ENCODE data around the gene SECTM1. TPM values are rescaled to one million over a fixed set of nuclear protein-coding genes. Genes with fewer than 3 reads are reported as not detected.
A peak's percentile ranks its signal among the peaks of the same experiment; 100 is the strongest.

Gene SECTM1
- total and polyA plus RNA-seq, 9 of the 15 experiments (the other 6 are each of a cell fraction or from before 2014, with no cell fraction given): 0.11 to 0.46 (median 0.18) TPM; not detected in 6

DNA sequence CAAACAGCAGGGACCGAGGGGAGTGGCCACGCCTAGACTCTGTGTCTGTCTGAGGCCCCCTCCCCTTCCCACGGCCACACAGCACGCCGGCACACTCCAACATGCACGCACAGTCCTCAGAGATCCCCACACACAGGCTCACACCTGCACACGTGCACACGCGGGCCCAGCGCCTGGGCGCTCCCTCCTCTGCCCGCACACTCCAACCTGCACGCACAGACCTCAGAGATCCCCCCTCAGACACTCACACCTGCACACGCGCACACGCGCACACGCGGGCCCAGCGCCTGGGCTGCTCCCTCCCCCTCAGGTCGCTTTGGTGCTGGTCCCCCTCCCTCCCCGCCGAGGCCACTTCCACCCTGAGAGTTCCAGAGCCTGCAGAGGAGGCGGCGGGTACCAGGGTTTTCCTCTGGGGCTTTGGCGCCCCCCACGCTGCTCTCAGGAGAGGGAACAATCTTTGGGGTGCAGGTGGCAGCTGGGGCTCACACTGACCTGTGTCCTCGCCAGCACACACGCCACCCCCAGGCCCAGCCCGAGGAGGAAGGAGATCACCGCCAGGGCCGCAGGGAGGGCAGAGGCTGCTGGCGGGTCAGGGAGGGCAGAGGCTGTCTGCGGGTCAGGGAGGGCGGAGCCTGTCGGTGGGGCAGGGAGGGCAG, 17.7 kb downstream of the SECTM1 start (continued):
- no peak for TF ChIP-seq ZNF398 (CRISPR knock-in tag; IDR thresholded peaks at IDR 0.05)
- TF ChIP-seq TCF7 (IDR thresholded peaks at IDR 0.05; ENCODE audit: borderline replicate concordance): no peak
- no peak for TF ChIP-seq ETV6 (IDR thresholded peaks at IDR 0.05; ENCODE audit: borderline replicate concordance in 1 of 2, low read depth in 2 of 2, low read length in 1 of 2)
- TF ChIP-seq ETV6 (CRISPR knock-in tag; IDR thresholded peaks at IDR 0.05; ENCODE audit: borderline replicate concordance): no peak
- TF ChIP-seq BHLHE40 (IDR thresholded peaks at IDR 0.05; ENCODE audit: low read length): peak; percentile 43; the same call in 1 of the 2 replicates

- CTCF ChIA-PET (ENCODE audit: low intra/inter-chr PET ratio): no interaction called here
- DNase-seq (ENCODE audit: extremely low read depth in 1 of 4, low spot score in 3 of 4): peak in 1 of 4 experiments; percentile 24
- FAIRE-seq: no peak
- POLR2A ChIA-PET: interaction anchor here (0.6 kb wide), 1 partner anchor 12 kb away, joined by 3 read pairs; no protein-coding TSS in a partner anchor
- H2AFZ ChIP-seq (ENCODE audit: low read depth, low read length): peak overlapping the region; percentile 84
- WGBS (ENCODE audit: insufficient coverage, low coverage, missing lambda C conversion rate): 40% methylated on average over 25 of the region's 32 CpGs
- in situ Hi-C loops (cut with MboI): no loop called here
- H3K9me3 ChIP-seq (replicated peaks; ENCODE audit: control insufficient read depth, insufficient read depth, low read depth, low read length): peaks cover 10% of the 10 kb centered on the region
- H3K9ac ChIP-seq (ENCODE audit: insufficient read depth in 1 of 2, low read depth in 2 of 2, low read length in 2 of 2): peak overlapping the region; percentile 39 to 69; a peak in 2 of 4 replicates
- no peaks in the 10 kb centered on the region for H3K9me1 ChIP-seq (ENCODE audit: control insufficient read depth, insufficient read depth, low read length)
- BruUV-seq (replicated peaks): no TSS peak
- no peaks in the 10 kb centered on the region for H3K36me3 ChIP-seq (ENCODE audit: control insufficient read depth, insufficient read depth, low read length)
- H3K79me2 ChIP-seq (ENCODE audit: control insufficient read depth, insufficient read depth, low read length): no peaks in the 10 kb centered on the region
- no peak overlapping the region for H3K27ac ChIP-seq (ENCODE audit: extremely low read depth, low read depth, low read length)
- H3K4me1 ChIP-seq (replicated peaks in 1 of 2; ENCODE audit: control insufficient read depth in 2 of 2, insufficient read depth in 2 of 2, low read length in 2 of 2): peaks cover 2 to 75% of the 10 kb centered on the region in 2 experiments; a peak in 4 of 5 replicates
- ATAC-seq: peak; percentile 29
- no peaks in the 10 kb centered on the region for H3K27me3 ChIP-seq (ENCODE audit: control insufficient read depth in 2 of 2, insufficient read depth in 2 of 2, low read length in 2 of 2)
- no peaks in the 10 kb centered on the region for H4K20me1 ChIP-seq (replicated peaks; ENCODE audit: control insufficient read depth, insufficient read depth, low read length)
- no peak overlapping the region for H3K4me3 ChIP-seq
- intact Hi-C loops (cut with micrococcal nuclease): no loop called here
- H3K4me2 ChIP-seq (ENCODE audit: insufficient read depth, low read length): no peak overlapping the region; the same call in 1 of the 2 replicates
- TF ChIP-seq ARID3A (IDR thresholded peaks at IDR 0.05; ENCODE audit: borderline replicate concordance, low read depth, low read length) (no peak), CREM (IDR thresholded peaks at IDR 0.05; ENCODE audit: low read depth) (no peak), TCF7 (IDR thresholded peaks at IDR 0.05; ENCODE audit: borderline replicate concordance) (no peak), ZFP36 (IDR thresholded peaks at IDR 0.05; ENCODE audit: low read depth, low read length, partially characterized antibody) (peak; percentile 96), BRD9 (IDR thresholded peaks at IDR 0.05; ENCODE audit: low read depth, partially characterized antibody) (no peak), ZNF785 (CRISPR knock-in tag; IDR thresholded peaks at IDR 0.05) (no peak), PML (IDR thresholded peaks at IDR 0.05; ENCODE audit: low read length) (no peak)
- TF ChIP-seq, protein P1, sequence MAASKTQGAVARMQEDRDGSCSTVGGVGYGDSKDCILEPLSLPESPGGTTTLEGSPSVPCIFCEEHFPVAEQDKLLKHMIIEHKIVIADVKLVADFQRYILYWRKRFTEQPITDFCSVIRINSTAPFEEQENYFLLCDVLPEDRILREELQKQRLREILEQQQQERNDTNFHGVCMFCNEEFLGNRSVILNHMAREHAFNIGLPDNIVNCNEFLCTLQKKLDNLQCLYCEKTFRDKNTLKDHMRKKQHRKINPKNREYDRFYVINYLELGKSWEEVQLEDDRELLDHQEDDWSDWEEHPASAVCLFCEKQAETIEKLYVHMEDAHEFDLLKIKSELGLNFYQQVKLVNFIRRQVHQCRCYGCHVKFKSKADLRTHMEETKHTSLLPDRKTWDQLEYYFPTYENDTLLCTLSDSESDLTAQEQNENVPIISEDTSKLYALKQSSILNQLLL (CRISPR knock-in tag; IDR thresholded peaks at IDR 0.05; ENCODE audit: borderline replicate concordance): no peak
Measured at GRCh38 chr17:82314727-82315605, 18.6 kb downstream of the SECTM1 start.
